ENCODE data around the gene CUX1. TPM values are rescaled to one million over a fixed set of nuclear protein-coding genes. Genes with fewer than 3 reads are reported as not detected.

CUX1 gene
- total RNA-seq, 1 experiment from 2014 or later, result 37.4 TPM

GRCh38 chr7:102054158-102054557 lies 236.7 kb downstream of the CUX1 start:
- in situ Hi-C loops (cut with HindIII; ENCODE audit: low pct_unique_long_range_greater_than_20kb, low sequenced_read_pairs), result no loop called here
- DNase-seq (ENCODE audit: low read depth), result no peak

GRCh38 chr7:102055181-102055976 lies 238.0 kb downstream of the CUX1 start:
- DNase-seq (ENCODE audit: low read depth), result no peak
- in situ Hi-C loops (cut with HindIII; ENCODE audit: low pct_unique_long_range_greater_than_20kb, low sequenced_read_pairs), result no loop called here

- in situ Hi-C loops (cut with HindIII; ENCODE audit: low pct_unique_long_range_greater_than_20kb, low sequenced_read_pairs), result no loop called here
- no peak for DNase-seq (ENCODE audit: low read depth)
Measured at GRCh38 chr7:102059524-102059923, 242.1 kb downstream of the CUX1 start.

- no peak for DNase-seq (ENCODE audit: low read depth)
- in situ Hi-C loops (cut with HindIII; ENCODE audit: low pct_unique_long_range_greater_than_20kb, low sequenced_read_pairs), result no loop called here
Measured at GRCh38 chr7:102061354-102061945, 244.0 kb downstream of the CUX1 start.

GRCh38 chr7:102061981-102062390 lies 244.6 kb downstream of the CUX1 start:
- peak; percentile 98 for DNase-seq (ENCODE audit: low read depth)
- in situ Hi-C loops (cut with HindIII; ENCODE audit: low pct_unique_long_range_greater_than_20kb, low sequenced_read_pairs), result no loop called here

- in situ Hi-C loops (cut with HindIII; ENCODE audit: low pct_unique_long_range_greater_than_20kb, low sequenced_read_pairs), result no loop called here
- DNase-seq (ENCODE audit: low read depth), result peak; percentile 93
Measured at GRCh38 chr7:102063690-102064180, 246.3 kb downstream of the CUX1 start.

- peak; percentile 99 for DNase-seq (ENCODE audit: low read depth)
- in situ Hi-C loops (cut with HindIII; ENCODE audit: low pct_unique_long_range_greater_than_20kb, low sequenced_read_pairs), result no loop called here
Measured at GRCh38 chr7:102064361-102065025, 247.1 kb downstream of the CUX1 start.

GRCh38 chr7:102065226-102065625 lies 247.8 kb downstream of the CUX1 start:
- in situ Hi-C loops (cut with HindIII; ENCODE audit: low pct_unique_long_range_greater_than_20kb, low sequenced_read_pairs), result no loop called here
- no peak for DNase-seq (ENCODE audit: low read depth)

GRCh38 chr7:102066476-102066875 lies 249.1 kb downstream of the CUX1 start:
- no peak for DNase-seq (ENCODE audit: low read depth)
- in situ Hi-C loops (cut with HindIII; ENCODE audit: low pct_unique_long_range_greater_than_20kb, low sequenced_read_pairs), result no loop called here

- in situ Hi-C loops (cut with HindIII; ENCODE audit: low pct_unique_long_range_greater_than_20kb, low sequenced_read_pairs), result no loop called here
- DNase-seq (ENCODE audit: low read depth), result no peak
Measured at GRCh38 chr7:102068846-102069245, 251.4 kb downstream of the CUX1 start.

- no peak for DNase-seq (ENCODE audit: low read depth)
- in situ Hi-C loops (cut with HindIII; ENCODE audit: low pct_unique_long_range_greater_than_20kb, low sequenced_read_pairs), result no loop called here
Measured at GRCh38 chr7:102069931-102070629, 252.7 kb downstream of the CUX1 start.

- no peak for DNase-seq (ENCODE audit: low read depth)
- in situ Hi-C loops (cut with HindIII; ENCODE audit: low pct_unique_long_range_greater_than_20kb, low sequenced_read_pairs), result no loop called here
Measured at GRCh38 chr7:102072003-102072402, 254.6 kb downstream of the CUX1 start.

- no peak for DNase-seq (ENCODE audit: low read depth)
- in situ Hi-C loops (cut with HindIII; ENCODE audit: low pct_unique_long_range_greater_than_20kb, low sequenced_read_pairs), result no loop called here
Measured at GRCh38 chr7:102072636-102073209, 255.3 kb downstream of the CUX1 start.

GRCh38 chr7:102073931-102074880 lies 256.8 kb downstream of the CUX1 start:
- in situ Hi-C loops (cut with HindIII; ENCODE audit: low pct_unique_long_range_greater_than_20kb, low sequenced_read_pairs), result no loop called here
- no peak for DNase-seq (ENCODE audit: low read depth)

GRCh38 chr7:102075126-102075525 lies 257.7 kb downstream of the CUX1 start:
- in situ Hi-C loops (cut with HindIII; ENCODE audit: low pct_unique_long_range_greater_than_20kb, low sequenced_read_pairs), result no loop called here
- no peak for DNase-seq (ENCODE audit: low read depth)

GRCh38 chr7:102075553-102076135 lies 258.2 kb downstream of the CUX1 start:
- in situ Hi-C loops (cut with HindIII; ENCODE audit: low pct_unique_long_range_greater_than_20kb, low sequenced_read_pairs), result no loop called here
- DNase-seq (ENCODE audit: low read depth), result no peak

GRCh38 chr7:102077081-102077480 lies 259.7 kb downstream of the CUX1 start:
- no peak for DNase-seq (ENCODE audit: low read depth)
- in situ Hi-C loops (cut with HindIII; ENCODE audit: low pct_unique_long_range_greater_than_20kb, low sequenced_read_pairs), result no loop called here
